ENCODE results near the gene FRA10AC1.

DNA sequence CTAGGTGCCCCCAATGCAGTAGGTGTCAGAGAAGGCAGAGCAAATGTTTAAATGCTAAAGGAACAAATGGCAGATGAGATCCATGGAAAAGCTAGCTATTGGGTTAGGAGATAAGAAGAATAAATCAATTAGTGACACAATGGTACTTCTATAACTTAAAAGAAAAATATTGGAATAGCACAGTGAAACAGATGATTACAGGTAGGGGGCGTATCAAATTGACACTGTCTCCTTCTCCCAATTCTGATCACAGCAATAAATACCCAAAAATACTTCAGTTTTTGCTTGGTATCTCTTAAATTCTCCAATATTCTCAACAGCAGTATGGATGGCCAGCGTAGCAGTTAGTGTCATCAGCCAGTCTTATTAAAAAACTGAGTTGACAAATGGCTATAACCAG is 5.2 kb downstream of the FRA10AC1 start:
- TF ChIP-seq ZNF274 (IDR thresholded peaks at IDR 0.05; ENCODE audit: low read depth, low read length) (no peak), SUZ12 (IDR thresholded peaks at IDR 0.05; ENCODE audit: extremely low read depth, insufficient read depth, insufficient read length) (no peak), YY1 (IDR thresholded peaks at IDR 0.05; ENCODE audit: insufficient read depth, insufficient read length) (no peak)

Measured in NT2/D1 (cell line).